Activated CD4-positive, alpha-beta T cell treated with anti-CD3 and anti-CD28 coated beads for 1 hour (primary cell): ENCODE measurements around the gene SOX6.
"Not testable (repeated sequence)": the region's sequence is repeated elsewhere in the genome, so short reads cannot be mapped to it uniquely, and the experiment has no call there.

Experiments used
- DNase-seq: peaks from one replicate; pipeline ENCODE4 v3.0.0-alpha.2; 2020

Gene SOX6

DNA sequence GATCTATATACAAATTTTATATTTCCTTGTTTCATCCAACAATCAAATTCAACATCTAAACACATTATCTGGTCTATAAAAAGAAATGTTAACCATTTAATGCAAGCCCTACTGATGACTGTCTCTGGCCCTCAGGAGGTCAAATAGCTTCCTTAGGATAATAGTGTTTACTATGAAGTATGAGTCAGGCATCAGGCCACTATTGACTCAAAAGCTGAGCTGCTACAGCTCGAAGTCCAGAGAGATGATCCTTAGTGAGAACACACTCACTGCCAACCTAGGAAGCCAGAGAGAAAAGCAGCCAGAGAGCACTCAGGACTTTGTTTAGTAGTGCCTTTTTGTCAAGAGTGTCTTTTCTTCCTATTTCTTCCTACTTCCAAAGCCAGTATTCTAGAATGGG is 171.8 kb downstream of the SOX6 start:
- DNase-seq: no peak

DNA sequence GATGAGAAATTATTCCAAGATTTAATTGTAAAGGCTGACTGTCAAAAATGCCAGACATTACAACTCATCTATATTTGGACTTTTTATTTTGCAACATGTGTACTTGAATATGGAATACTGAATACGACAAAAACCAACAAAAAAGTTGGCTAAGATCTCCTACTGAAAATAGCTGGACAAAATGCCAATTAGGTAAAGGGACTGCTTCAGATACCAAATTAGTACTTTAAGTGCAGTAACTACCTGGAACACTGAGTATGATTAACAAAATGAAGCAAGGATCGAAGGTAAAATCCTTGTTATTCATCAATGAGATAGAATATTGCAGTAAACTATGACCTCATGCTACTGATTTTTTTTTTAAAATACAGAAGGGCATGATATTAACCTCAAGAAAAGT is 173.8 kb downstream of the SOX6 start:
- no peak for DNase-seq

- DNase-seq: no peak
These were observed 175.5 kb downstream of the SOX6 start for GRCh38 chr11:16180868-16181267.

DNA sequence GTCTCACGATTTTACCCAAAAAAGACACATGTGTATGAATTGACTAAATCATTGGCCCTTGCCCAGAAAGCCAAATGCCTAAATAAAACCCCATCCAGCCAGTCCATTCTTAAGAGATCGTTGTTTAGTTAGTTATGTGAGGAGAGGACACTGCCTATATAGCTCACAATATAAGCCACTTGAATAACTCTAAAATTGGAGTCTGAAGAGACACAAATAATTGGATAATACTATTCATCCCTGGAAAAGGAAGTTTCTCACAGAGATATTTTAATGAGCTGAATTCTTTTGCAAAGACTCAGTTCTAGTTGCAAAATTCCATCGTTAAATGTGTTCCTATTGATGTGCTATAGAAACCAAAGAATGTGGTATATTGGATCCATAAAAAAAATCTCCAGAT is 176.7 kb downstream of the SOX6 start:
- DNase-seq: no peak

DNA sequence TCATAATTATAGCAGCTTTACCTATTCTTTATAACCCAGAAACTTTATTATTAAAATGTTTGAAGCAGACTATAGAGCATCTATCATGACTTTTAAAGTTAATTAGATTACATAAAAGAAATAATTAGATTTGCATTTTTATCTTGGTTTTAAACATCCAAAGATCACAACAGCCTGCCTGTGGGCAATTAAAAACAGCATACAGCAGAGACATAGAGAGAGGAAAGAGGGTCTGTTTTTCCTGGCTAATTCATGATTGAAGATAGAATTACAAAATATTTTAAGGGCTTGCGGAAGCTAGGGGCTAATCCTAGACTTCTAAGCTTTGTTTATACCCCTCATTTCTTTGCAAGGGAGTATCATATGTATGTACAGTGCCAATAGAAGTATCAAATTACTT is 178.1 kb downstream of the SOX6 start:
- no peak for DNase-seq

DNA sequence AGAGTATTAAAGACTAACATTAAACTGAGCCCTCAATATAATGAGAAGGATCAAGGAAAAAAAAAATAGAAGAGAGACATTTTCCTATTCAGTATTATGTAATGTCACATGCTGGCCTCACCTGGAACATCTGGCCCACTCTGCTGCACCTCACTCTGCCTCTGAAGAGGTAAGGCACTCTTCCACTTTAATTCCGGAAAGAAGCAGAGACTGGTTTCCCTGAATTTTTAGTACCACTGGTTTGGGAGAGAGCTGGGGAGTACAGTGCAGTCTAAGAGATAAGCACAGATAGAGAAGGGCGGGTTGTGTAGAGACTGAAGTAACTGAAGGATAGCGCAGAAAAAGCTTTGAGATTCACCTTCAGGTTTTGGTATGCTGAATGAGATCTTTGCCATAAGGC is 178.7 kb downstream of the SOX6 start:
- DNase-seq: no peak

DNA sequence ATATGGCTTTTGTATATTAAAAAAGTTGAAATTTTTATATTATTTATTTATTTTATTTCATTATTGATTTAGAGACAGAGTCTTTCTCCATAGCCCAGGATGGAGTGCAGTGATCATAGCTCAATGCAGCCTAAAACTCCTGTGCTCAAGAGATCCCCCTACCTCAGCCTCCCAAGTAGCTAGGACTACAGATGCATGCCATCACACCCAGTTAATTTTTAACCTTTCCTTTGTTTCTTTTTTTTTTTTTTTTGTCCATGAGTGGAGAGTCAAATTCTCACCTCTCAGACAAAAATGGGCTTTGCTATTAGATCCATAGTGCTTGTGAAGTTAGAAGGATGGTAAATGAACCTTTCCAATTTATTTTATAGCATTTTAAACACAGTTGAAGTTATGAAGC is 182.5 kb downstream of the SOX6 start:
- DNase-seq: no peak

GRCh38 chr11:16171882-16172281 is 184.5 kb downstream of the SOX6 start:
- DNase-seq: no peak

- DNase-seq: no peak
These were observed 186.1 kb downstream of the SOX6 start for GRCh38 chr11:16169956-16170847.

- no peak for DNase-seq
These were observed 186.8 kb downstream of the SOX6 start for GRCh38 chr11:16169541-16169940.

DNA sequence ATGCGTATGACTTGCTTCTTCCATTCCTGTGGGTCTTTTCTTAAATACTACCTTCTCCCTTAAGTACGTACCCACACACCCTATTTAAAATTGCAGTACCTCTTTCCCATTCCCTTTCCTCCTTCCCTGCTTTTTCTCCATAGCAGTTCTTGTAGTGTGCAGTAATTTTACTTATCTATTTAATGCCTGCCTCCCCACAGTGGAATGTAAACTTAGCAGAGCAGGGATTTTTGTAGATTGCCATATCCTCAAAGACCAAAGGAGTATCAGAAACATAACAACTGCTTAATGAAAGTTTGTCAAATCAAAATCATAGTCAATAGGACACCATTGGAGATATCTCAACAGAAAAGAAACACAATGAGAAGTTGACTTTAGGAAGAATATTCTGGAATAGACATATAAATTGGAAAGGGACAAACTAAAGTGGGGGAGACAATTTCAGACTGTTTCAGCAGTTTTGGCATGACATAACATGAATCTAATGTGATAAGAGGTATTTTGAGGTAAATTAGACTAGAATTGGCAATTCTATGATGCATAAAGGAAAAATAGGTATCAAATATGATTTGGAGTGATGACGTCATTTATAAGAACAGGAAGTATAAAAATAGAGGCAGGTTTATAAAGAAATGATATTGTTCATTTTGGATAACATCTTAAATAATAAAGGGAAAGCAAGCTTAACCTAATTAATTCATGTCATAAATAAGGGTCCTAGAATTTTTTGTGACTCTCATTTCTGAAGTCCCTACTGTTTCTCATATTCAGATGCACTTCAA is 188.4 kb downstream of the SOX6 start:
- DNase-seq: no peak

- no peak for DNase-seq
These were observed 189.8 kb downstream of the SOX6 start for GRCh38 chr11:16166571-16166970.

- no peak for DNase-seq
These were observed 196.2 kb downstream of the SOX6 start for GRCh38 chr11:16160146-16160545.

DNA sequence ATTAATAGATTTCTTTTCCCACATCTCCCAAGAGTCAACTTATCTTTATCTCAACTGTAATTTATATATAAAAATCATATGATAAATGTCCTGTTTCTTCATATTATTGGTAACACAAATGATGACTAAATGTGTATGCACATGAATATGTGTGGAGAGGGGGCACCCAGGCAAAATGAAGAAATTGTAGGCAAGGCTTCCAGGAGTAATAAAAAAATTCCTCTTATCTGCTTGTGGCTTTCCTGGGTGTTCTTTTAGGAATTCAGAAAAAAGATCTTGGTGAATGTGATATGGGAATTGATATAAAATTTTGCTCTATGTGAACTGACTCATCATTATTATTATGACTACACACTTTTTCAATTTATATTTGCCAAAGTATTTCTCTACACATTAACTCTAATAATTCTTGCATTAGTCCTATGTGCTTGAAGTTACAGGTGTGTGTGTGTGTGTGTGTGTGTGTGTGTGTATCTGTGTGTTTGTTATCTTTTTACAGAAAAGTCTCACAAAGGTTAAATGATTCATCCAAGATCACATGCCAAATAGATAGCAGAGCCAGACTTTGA is 197.8 kb downstream of the SOX6 start:
- DNase-seq: no peak

DNA sequence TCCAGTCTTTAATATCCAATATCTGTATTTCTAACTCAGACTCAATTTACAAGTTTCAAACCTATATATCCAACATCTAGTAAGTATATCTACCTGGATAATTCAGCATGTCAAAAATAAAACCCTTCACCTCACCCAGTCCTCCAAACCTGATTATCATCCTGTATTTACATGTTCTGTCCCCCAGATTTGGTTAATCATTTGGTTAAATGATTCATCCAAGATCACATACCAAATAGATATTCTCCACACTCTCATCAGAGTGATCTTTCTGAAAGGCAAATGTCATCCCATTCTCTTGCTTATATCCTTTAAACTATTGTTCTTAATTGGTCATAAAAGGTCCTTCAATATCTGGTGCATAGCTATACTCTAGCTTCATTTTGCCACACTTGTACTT is 199.0 kb downstream of the SOX6 start:
- no peak for DNase-seq

GRCh38 chr11:16155448-16155847 is 200.9 kb downstream of the SOX6 start:
- DNase-seq: no peak

- DNase-seq: no peak
These were observed 201.5 kb downstream of the SOX6 start for GRCh38 chr11:16154715-16155396.

DNA sequence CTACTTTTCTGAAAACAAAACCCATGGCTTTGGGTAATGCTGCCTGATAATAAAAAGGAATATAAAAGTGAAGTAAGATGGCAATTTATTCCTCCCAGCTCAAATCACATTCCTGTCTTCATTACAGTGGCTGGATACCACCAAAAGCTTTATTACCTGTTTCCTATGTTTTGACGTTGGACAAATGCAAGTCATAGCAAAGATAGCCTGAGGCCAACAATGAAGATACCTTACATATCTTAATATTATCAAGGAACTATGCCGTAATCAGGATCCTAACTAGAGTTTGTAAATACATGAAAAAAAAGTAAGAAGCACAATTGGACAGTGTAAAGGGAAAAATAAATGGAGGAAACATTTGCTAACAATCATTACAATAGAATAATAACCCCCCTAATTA is 202.4 kb downstream of the SOX6 start:
- DNase-seq: no peak

- DNase-seq: no peak
These were observed 205.2 kb downstream of the SOX6 start for GRCh38 chr11:16151138-16151537.

GRCh38 chr11:16149476-16149875 is 206.9 kb downstream of the SOX6 start:
- DNase-seq: no peak

- no peak for DNase-seq
These were observed 207.9 kb downstream of the SOX6 start for GRCh38 chr11:16148301-16148931.

DNA sequence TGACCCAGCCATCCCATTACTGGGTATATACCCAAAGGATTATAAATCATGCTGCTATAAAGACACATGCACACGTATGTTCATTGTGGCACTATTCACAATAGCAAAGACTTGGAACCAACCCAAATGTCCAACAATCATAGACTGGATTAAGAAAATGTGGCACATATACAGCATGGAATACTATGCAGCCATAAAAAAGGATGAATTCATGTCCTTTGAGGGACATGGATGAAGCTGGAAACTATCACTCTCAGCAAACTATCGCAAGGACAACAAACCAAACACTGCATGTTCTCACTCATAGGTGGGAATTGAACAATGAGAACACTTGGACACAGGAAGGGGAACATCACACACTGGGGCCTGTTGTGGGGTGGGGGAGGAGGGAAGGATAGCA is 209.4 kb downstream of the SOX6 start:
- not testable (repeated sequence) for DNase-seq

DNA sequence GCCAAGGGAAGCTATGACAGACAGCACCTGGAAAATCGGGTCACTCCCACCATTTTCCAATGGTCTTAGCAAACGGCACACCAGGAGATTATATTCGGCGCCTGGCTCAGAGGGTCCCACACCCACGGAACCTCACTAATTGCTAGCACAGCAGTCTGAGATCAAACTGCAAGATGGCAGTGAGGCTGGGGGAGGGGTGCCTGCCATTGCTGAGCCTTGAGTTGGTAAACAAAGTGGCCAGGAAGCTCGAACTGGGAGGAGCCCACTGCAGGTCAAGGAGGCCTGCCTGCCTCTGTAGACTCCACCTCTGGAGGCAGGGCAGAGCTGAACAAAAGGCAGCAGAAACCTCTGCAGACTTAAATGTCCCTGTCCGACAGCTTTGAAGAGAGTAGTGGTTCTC is 214.7 kb downstream of the SOX6 start:
- not testable (repeated sequence) for DNase-seq
